Activated T-cell treated with anti-CD3 and anti-CD28 coated beads for 48 hours (primary cell): ENCODE results near the gene TSPAN14.

Experiments used
- DNase-seq: peaks from one replicate; pipeline ENCODE4 v3.0.0-alpha.2; 2020; ENCODE audit warnings: low read depth

TSPAN14 gene

GRCh38 chr10:80421707-80422536, 32.2 kb upstream of the TSPAN14 start:
- no peak for DNase-seq

DNA sequence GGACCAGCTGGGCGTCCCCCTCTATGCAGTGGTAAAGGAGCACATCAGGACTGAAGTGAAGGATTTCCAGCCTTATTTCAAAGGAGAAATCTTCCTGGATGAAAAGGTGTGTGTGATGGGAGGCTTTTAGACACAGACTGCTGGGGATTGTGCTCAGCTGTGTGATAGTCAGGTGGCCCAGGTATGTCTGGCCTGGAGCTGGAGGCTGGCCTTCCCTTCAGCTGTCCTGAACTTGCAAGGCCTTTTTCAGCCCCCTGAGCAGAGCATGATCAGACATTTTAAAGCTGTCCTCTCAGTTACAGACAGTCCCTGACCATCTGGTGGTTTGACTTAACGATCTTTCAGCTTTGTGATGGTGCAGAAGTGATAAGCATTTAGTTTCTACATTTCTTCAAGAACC, 28.2 kb upstream of the TSPAN14 start:
- no peak for DNase-seq

DNA sequence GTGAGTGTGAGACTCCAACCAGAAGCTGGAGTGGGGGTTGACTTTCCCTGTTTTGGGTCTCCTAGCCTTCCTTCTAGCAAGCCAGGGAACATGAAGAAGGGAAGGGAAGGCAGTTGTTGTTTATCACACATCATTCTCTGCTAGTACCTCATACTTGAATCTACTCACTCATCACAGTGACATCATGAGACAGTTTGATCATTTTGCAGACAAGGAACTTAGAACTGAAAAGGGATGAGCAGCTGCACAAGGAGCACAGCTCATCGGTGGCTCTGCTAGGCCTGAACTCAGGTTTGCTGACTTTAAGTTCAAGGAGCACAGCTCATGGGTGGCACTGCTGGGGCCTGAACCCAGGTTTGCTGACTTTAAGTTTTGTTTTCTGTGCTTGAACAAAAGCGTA, 26.6 kb upstream of the TSPAN14 start:
- DNase-seq, result no peak

GRCh38 chr10:80429521-80429973, 24.6 kb upstream of the TSPAN14 start:
- no peak for DNase-seq

DNA sequence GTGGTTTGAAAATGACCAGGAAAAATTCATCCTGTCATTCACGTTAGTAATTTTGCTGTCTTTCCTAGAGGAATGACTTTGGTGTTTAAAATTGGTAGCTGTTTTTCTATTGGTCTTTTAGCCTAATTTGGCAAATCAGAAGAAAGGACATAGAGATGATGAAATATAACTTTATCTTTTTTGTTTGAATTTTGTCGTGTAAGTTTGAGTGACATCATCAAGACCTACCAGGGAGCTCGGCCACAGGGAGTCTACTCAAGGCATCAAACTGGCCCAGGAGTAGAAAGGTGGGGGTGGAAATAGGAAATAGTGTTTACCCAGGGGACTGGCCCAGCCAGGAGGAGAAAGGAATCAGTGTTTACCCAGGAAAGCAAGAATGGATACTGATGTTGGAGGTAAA, 21.0 kb upstream of the TSPAN14 start:
- DNase-seq, result no peak

GRCh38 chr10:80436446-80437098, 17.5 kb upstream of the TSPAN14 start:
- DNase-seq, result no peak

GRCh38 chr10:80437227-80437626, 16.9 kb upstream of the TSPAN14 start:
- DNase-seq, result no peak

DNA sequence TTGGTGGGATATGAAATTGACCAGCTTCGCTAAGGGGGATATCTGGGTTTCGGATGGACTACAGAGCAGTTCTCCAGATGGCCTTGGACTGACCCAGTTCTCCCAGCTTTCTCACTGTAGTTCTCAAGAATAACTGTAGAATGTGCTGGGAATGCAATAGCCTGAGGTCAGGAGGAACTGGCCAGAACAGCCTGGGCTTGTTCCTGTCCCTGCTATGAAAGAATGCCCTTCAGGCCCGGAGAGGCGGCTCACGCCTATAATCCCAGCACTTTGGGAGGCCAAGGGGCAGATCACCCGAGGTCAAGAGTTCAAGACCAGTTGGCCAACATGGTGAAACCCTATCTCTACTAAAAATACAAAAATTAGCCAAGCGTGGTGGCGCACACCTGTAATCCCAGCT, 12.3 kb upstream of the TSPAN14 start:
- no peak for DNase-seq

GRCh38 chr10:80442879-80443278, 11.2 kb upstream of the TSPAN14 start:
- DNase-seq, result no peak

- no peak for DNase-seq
Measured at GRCh38 chr10:80443531-80443974, 10.6 kb upstream of the TSPAN14 start.

- no peak for DNase-seq
Measured at GRCh38 chr10:80444124-80444523, 10.0 kb upstream of the TSPAN14 start.

DNA sequence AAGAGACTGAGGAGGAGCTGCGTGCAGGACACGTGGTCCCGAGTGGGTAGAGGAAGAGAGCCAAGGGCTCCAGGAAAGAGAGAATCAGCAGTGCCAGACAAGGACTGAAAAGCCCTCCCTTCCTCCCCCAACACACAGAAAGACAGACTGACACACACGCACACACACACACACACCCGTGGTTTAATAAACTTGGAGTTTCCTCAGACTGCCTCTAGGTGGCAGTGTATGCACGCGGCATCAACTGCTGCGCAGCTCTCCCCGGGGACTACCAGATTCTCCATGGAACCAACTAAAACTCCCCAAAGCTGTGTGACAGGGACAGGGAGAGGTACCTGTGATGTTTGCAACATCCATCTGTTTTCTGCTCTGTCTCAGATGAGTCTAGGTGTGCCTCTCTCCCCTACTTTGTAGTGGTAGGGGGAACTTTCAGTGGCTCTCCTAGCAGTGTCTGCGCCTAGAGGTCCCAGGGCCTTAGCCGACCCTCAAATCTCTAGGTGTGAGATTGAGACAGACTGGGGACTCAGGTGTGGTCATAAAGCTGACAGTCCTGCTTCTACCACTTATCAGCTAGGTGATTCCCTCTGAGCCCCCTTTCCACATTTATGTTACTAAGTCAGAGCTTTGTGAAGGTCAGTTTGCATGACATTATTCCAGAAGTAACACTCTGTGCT, 9.3 kb upstream of the TSPAN14 start:
- DNase-seq, result peak; percentile 56

DNA sequence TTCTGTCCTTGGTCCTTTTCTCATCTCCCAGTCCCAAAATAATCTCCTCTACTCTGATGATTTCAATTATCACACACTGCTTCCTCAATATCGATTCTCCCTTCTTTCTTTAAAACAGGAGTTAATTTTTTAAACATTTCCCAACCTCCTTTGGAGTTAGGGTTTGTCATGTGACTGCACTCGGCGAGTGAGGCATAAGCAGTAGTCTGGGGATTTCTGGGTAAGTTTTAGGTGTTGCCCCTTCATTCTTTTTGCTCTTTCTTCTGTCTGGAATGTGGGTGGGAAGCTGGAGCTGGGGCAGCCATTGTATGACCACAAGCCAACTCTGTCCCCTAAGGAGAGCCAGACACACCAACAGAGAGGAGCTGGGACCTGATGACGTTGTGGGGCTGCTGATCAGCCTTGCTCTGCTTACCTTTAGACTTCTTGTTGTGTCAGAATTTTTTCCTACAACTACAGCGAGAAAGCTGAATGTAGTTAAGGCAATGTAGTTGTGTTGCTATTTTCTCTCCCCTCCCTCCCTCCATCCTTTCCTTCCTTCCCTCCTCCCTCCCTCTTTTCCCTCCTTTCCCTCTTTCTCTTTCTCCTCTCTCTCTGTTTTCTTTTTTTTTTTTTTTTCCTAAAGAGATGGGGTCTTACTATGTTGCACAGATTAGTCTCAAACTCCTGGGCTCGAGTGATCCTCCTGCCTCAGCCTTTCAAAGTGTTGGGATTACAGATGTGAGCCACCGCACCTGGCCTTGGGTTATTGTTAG, 6.5 kb upstream of the TSPAN14 start:
- DNase-seq, result no peak

DNA sequence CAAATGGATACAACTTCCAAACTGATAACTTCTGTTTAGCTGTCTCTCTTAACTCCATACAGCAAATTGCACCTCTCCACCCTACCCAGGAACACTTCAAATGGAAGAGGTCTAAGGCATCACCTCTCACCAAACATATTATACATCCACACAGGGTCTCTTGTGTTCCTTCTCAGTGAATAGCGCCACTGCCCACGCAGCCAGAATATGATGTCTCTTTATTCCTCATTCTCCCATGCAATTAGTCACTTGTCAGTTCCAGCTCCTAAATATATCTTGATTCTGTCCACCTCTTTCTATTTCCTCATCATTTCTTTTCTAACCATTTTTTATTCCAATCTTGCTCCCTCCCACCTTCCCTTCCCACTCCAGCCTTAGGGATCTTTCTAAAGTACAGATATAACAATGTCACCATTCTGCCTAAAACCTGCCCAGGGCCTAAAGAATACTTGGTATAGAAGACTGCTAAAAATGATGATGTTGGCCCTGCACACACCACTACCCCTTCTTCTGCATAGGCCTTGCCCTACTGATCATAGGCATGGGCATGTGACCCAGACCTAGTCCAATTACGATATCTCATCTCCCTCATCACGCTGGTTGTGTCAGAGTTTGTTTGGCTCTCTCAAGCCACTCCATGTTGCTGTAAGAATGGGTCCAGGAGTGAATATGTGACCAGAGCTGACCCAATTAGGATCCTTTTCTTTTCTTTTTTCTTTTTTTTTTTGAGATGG, 5.7 kb upstream of the TSPAN14 start:
- no peak for DNase-seq

- DNase-seq, result no peak
Measured at GRCh38 chr10:80449520-80449919, 4.6 kb upstream of the TSPAN14 start.

DNA sequence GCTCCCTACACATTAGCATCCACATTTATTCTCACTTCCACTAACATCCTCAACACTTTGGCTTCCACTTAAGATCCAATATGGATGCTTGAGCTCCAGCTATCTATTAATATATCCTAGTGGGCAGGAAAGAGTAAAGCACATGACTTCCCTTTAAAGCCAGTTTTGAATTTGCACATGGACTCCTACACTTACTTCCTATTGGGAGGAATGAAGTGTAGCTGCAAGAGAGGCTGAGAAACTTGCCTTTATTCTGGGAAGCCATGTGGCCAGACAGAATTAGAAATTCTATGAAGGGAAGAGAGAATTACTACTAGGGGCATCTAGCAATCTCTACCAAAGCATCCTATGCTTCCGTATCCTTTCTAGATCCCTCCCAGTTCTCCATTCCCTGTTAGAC, 3.0 kb upstream of the TSPAN14 start:
- DNase-seq, result no peak

DNA sequence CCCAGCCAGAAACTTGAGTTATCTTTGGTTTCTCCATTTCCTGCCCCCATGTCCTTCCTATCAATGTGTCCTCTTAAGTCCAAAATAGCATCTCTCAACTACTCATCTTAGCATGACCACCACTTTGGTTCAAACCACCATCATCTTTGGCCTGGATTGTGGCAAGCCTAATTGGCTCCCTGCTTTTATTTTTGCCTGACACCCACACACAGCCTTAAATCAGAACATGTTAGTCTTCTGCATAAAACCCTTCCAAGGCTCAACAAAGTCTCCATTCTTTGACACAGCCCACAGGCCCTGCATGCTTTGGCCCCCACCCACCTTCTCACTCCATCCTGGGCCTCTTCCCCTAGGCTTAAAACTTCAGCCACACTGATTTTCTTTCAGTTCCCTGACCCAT, 2.0 kb upstream of the TSPAN14 start:
- no peak for DNase-seq

GRCh38 chr10:80452640-80453039, 1.5 kb upstream of the TSPAN14 start:
- no peak for DNase-seq

GRCh38 chr10:80453056-80453841, 861 bp upstream of the TSPAN14 start:
- DNase-seq, result no peak
